Stimulated activated CD8-positive, alpha-beta memory T cell treated with anti-CD3 and anti-CD28 coated beads, Interleukin-4, amount 100 ng/mL, for 48 hours (primary cell): ENCODE measurements around the gene BARX2.
"Not testable (repeated sequence)": the region's sequence is repeated elsewhere in the genome, so short reads cannot be mapped to it uniquely, and the experiment has no call there.

Source experiments
- DNase-seq: peaks from one replicate; pipeline ENCODE4 v3.0.0-alpha.2; 2020

Gene BARX2

GRCh38 chr11:129375751-129376657 lies at the start of gene BARX2:
BARX2 (plus strand) TSS chr11:129375848; CDS start chr11:129376036, 188 bp downstream.
- peak; percentile 38 for DNase-seq

- no peak for DNase-seq
Measured at GRCh38 chr11:129326921-129327320, 48.7 kb upstream of the BARX2 start.

GRCh38 chr11:129327708-129328107 lies 47.9 kb upstream of the BARX2 start:
- DNase-seq, result not testable (repeated sequence)

GRCh38 chr11:129328756-129329155 lies 46.9 kb upstream of the BARX2 start:
- no peak for DNase-seq

- no peak for DNase-seq
Measured at GRCh38 chr11:129331217-129331616, 44.4 kb upstream of the BARX2 start.

GRCh38 chr11:129331871-129332274 lies 43.8 kb upstream of the BARX2 start:
- peak; percentile 82 for DNase-seq

- DNase-seq, result no peak
Measured at GRCh38 chr11:129333873-129334272, 41.8 kb upstream of the BARX2 start.

- DNase-seq, result not testable (repeated sequence)
Measured at GRCh38 chr11:129344301-129344940, 31.2 kb upstream of the BARX2 start.

GRCh38 chr11:129346916-129347315 lies 28.7 kb upstream of the BARX2 start:
- DNase-seq, result no peak

GRCh38 chr11:129348813-129349212 lies 26.8 kb upstream of the BARX2 start:
- DNase-seq, result no peak

GRCh38 chr11:129352676-129353075 lies 23.0 kb upstream of the BARX2 start:
- DNase-seq, result no peak

GRCh38 chr11:129354691-129355090 lies 21.0 kb upstream of the BARX2 start:
- DNase-seq, result no peak

- DNase-seq, result no peak
Measured at GRCh38 chr11:129359748-129360147, 15.9 kb upstream of the BARX2 start.

- peak; percentile 86 for DNase-seq
Measured at GRCh38 chr11:129364143-129364654, 11.4 kb upstream of the BARX2 start.

- no peak for DNase-seq
Measured at GRCh38 chr11:129365816-129366215, 9.8 kb upstream of the BARX2 start.

- DNase-seq, result no peak
Measured at GRCh38 chr11:129366737-129367597, 8.7 kb upstream of the BARX2 start.

- no peak for DNase-seq
Measured at GRCh38 chr11:129368889-129369672, 6.6 kb upstream of the BARX2 start.

GRCh38 chr11:129370715-129371114 lies 4.9 kb upstream of the BARX2 start:
- no peak for DNase-seq

- DNase-seq, result peak; percentile 30
Measured at GRCh38 chr11:129372609-129373488, 2.8 kb upstream of the BARX2 start.

GRCh38 chr11:129373489-129373953 lies 2.1 kb upstream of the BARX2 start:
- DNase-seq, result no peak
